GM12892 (cell line): ENCODE results near the gene TEAD2.

Experiments used
- POLR2AphosphoS5 ChIP-seq: IDR thresholded peaks from 2 replicates; pipeline ENCODE4 v1.6.1; 2011; ENCODE audit warnings: low read depth, low read length, control low read depth
- TAF1 ChIP-seq: IDR thresholded peaks from 2 replicates; pipeline ENCODE4 v1.6.1; 2011; ENCODE audit warnings: low read depth, mild to moderate bottlenecking, control low read depth, low read length, borderline replicate concordance

DNA sequence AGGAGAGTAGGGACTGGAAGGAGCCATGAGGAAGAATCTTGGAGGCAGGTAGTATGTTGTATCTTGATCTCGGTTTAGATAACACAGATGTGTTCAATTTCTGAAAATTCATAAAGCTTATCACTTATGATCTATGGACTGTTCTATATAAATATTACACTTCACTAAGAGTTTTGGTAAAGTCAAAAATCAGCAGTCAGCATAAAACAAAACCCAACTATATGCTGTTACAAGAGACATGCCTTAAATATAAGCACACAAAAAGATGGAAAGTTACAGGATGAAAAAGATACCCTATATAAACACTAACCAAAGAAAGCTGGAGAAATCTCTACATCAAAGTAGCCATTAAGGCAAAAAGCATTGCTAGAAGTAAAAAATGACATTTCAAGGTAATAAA is 21.4 kb upstream of the TEAD2 start:
- TF ChIP-seq POLR2AphosphoS5 (no peak), TAF1 (no peak)
